HG02588 (cell line): Measurements from ENCODE around the gene LCN12.
"Not testable (repeated sequence)": the region's sequence is repeated elsewhere in the genome, so short reads cannot be mapped to it uniquely, and the experiment has no call there.

Experiments used
- ATAC-seq: cut with Tn5 transposase; IDR thresholded peaks from one replicate; pipeline ENCODE4 v1.9.1; 2021; ENCODE audit warnings: mild to moderate bottlenecking, moderate library complexity; ENCODE audit not compliant: unreplicated experiment

LCN12 gene

GRCh38 chr9:136985027-136985602, 33.0 kb downstream of the LCN12 start:
- no peak for ATAC-seq

GRCh38 chr9:136985853-136986252, 33.8 kb downstream of the LCN12 start:
- ATAC-seq = no peak

GRCh38 chr9:136988872-136989271, 36.8 kb downstream of the LCN12 start:
- ATAC-seq = no peak

- no peak for ATAC-seq
These were observed 38.3 kb downstream of the LCN12 start for GRCh38 chr9:136990242-136990911.

GRCh38 chr9:136991993-136992818, 40.1 kb downstream of the LCN12 start, which contains the start of gene PAXX:
TSS of gene PAXX (plus strand) at chr9:136992422. CDS start at chr9:136992444, 22 bp downstream.
- peak; percentile 74 for ATAC-seq

- ATAC-seq = no peak
These were observed 40.8 kb downstream of the LCN12 start for GRCh38 chr9:136992819-136993369.

- ATAC-seq = no peak
These were observed 42.3 kb downstream of the LCN12 start for GRCh38 chr9:136994180-136994887.

GRCh38 chr9:136994888-136995230, 42.8 kb downstream of the LCN12 start:
- no peak for ATAC-seq

GRCh38 chr9:136995362-136995761, 43.3 kb downstream of the LCN12 start:
- no peak for ATAC-seq

GRCh38 chr9:136995772-136996311, 43.8 kb downstream of the LCN12 start:
- no peak for ATAC-seq

GRCh38 chr9:136996361-136997292, 44.6 kb downstream of the LCN12 start, which contains the start of gene CLIC3:
TSS of gene CLIC3 (minus strand) at chr9:136996568. CDS start at chr9:136996543, 25 bp downstream.
- ATAC-seq = no peak

- no peak for ATAC-seq
These were observed 45.3 kb downstream of the LCN12 start for GRCh38 chr9:136997371-136997770.

GRCh38 chr9:136997830-136998234, 45.8 kb downstream of the LCN12 start:
- ATAC-seq = no peak

GRCh38 chr9:137000177-137000930, 48.3 kb downstream of the LCN12 start:
- no peak for ATAC-seq

- ATAC-seq = no peak
These were observed 50.0 kb downstream of the LCN12 start for GRCh38 chr9:137001857-137002645.

- no peak for ATAC-seq
These were observed 50.6 kb downstream of the LCN12 start for GRCh38 chr9:137002646-137003041.

- ATAC-seq = not testable (repeated sequence)
These were observed 52.2 kb downstream of the LCN12 start for GRCh38 chr9:137004285-137004684.
